ENCODE data around the gene AGBL1.

GRCh38 chr15:86506401-86506800 is 426.7 kb downstream of the AGBL1 start:
- no peak for TF ChIP-seq CTCF (IDR thresholded peaks at IDR 0.05)
- TF ChIP-seq EZH2 (IDR thresholded peaks at IDR 0.05) = no peak
- no peak for TF ChIP-seq EZH2phosphoT487 (IDR thresholded peaks at IDR 0.05)

Data from neural progenitor cell (in vitro differentiated cells).